GM19467 (cell line): Measurements from ENCODE around the gene TMEM201.
"Not testable (repeated sequence)": the region's sequence is repeated elsewhere in the genome, so short reads cannot be mapped to it uniquely, and the experiment has no call there.

ENCODE experiments used
- ATAC-seq: cut with Tn5 transposase; IDR thresholded peaks from one replicate; pipeline ENCODE4 v1.9.1; 2021; ENCODE audit warnings: mild to moderate bottlenecking, moderate library complexity; ENCODE audit not compliant: unreplicated experiment

Gene TMEM201

DNA sequence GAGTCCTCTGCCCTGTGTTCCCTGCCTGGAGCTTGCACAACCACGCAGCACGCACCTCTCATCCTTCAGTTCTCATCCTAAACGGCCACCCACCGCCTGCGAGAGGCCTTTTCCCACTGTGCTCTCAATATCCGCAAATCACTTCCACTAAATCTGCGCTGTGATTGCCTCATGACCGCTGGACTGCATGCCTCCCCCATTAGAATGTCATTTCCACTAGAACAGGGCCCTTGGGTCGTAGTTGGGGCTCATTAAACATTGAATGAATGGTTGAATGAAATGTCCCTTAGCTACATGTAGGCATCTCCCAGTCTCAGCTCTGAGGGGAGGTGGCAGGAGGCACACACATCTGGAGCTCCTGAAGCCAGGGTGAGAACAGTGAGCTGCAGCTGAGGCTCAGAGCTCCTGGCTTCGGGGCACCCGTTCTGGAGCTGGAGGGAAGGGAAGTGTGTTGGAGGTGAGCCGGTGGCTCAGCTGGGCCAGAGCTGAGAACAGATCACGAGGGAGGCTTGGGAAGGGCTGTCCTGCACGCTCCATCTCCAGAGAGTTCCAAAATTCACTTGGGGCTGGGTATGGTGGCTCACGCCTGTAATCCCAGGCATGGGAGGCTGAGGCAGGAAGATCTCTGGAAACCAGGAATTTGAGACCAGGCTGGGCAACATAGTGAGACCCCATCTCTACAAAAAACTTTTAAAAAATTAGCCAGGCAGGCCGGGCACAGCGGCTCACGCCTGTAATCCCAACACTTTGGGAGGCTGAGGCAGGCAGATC, 30.4 kb downstream of the TMEM201 start:
- ATAC-seq, result no peak

DNA sequence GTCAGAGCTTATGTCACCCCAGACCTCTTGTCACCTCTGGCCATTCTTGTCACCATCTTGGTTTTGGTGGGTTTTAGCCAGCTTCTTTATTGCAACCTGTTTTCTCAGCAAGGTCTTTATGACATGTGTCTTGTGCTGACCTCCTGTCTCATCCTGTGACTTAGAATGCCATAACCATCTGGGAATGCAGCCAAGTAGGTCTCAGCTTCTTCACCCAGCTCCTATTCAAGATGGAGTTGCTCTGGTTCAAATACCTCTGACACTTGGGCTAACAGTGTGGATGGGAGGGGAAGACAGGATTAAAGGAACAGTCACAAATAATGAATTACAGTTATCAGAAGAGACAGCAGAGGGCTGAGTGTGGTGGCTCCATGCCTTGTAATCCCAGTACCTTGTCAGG, 32.3 kb downstream of the TMEM201 start:
- ATAC-seq, result no peak

DNA sequence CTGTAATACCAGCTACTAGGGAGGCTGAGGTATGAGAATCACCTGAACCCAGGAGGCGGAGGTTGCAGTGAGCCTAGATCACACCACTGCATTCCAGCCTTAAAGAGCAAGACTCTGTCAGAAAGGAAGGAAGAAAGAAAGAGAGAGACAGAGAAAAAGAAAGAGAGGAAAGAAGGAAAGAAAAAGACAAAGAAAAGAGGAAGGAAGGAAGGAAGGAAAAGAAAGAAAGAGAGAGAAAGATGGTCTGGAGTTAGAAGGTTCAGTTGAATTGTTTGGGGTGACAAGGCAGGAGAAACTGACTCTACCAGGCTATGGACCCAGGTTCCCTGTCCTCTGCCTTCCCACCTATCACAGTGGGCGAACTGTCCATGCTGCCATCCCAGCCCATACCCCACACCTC, 35.4 kb downstream of the TMEM201 start:
- no peak for ATAC-seq

DNA sequence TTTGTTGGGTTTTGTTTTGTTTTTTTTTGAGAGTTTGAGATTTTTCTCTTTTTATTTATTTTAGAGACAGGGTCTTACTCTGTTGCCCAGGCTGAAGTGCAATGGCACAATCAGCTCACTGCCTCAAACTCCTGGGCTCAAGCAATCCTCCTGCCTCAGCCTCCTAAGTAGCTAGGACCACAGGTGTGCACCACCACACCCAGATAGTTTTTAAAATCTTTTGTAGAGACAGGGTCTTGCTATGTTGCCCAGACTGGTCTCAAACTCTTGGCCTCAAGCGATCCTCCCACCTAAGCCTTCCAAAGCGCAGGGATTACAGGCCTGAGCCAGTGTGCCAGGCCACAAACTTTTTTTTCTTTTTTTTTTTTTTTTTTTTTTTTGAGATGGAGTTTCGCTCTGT, 36.3 kb downstream of the TMEM201 start:
- not testable (repeated sequence) for ATAC-seq

DNA sequence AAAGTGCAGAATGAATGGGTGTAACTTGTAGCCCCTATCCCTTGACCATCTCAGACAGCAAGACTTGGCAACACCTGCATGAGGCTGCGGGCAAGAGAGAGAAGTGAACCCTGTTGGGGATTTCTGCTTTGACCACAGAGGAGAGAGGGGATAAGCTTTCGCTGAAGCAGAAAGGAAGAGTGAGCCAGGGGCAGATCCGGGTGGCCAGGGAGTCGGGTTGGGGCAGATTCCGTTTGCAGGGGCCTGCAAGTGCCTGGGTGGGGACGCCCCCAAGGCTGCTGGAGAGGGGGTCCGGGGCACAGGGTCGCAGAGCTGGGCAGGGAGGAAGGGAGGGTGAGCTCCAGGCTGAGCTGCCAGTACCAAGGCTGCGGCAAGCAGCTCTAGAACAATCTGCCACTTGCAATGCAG, 37.5 kb downstream of the TMEM201 start:
- ATAC-seq, result no peak

DNA sequence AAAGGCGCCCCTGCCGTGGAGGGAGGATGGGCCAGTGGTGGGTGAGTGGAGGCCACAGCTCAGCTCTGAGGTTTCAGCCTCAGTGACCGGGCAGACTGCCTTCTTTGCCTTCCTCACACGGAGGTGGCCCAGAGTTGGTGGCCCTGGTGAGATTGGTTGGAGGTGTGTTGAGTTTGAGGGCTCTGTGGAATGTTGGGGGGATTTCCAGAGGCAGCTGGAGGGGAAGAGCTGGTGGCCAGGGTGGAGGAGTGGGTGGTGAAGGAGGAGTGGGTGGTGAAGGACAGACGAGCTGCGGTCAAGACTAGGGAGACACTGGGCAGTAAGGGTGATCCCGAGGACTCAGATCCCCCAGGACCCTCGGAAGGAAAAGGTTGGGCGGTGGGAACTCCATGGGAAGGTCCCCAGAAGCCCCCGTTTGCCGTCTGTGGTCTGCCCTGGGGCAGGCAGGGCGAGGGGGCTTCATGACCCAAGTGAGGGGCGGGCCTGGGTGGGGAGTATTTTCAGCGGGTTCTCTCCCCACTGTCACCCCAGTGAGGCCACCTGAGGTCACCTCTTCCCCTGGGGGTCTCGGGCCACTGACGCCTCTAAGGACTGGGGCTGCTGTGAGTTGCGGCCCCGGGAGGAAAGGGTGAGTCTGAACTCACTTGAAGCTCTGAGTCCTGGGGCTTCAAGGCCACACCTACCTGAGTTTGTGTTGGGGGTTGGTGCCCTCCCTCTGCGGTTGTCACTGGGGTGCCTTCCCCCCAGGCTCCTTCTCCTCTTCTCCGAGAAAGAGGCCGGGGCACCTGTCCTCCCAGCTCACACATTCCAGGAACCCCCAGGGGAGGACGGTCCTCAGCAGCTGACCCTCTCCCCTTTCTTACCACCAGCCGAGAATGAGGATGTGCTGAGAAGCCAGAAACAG, 40.1 kb downstream of the TMEM201 start:
- ATAC-seq, result no peak

DNA sequence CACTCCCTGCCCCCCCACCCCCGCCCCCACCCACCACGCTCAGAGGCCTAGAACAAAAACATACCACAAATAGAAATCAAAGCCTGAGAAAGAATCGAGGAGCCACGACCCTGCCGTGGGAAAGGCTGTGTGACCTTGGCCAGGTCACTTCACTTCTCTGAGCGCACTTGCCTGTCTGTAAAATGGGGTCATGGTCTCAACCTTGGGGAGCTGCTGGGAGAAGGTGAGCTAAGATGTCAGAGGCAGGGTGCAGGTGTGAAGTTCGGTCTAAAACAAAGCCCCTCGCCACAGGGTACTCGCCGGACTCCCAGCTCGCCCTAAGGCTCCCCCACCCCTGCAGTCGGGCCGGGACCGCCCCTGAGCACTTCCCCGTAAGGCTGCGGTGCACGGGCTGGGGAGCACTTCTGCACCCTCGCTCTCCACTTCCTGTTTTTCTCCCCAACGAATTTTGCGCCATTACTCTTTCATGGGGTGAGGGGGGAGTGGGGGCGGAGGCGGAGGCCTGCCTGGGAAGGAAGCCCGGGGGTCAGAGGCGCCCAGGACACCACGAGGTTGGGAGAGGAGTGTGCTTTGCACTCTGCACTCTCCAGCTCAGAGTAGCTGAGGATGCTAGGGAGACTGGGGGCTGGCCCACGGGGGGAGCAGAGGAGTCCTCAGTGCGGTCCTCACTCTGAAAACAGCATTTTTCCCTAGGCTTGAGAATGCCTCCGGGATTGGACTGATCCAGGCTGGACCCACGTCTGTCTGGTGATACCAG, 40.9 kb downstream of the TMEM201 start:
- ATAC-seq, result no peak

DNA sequence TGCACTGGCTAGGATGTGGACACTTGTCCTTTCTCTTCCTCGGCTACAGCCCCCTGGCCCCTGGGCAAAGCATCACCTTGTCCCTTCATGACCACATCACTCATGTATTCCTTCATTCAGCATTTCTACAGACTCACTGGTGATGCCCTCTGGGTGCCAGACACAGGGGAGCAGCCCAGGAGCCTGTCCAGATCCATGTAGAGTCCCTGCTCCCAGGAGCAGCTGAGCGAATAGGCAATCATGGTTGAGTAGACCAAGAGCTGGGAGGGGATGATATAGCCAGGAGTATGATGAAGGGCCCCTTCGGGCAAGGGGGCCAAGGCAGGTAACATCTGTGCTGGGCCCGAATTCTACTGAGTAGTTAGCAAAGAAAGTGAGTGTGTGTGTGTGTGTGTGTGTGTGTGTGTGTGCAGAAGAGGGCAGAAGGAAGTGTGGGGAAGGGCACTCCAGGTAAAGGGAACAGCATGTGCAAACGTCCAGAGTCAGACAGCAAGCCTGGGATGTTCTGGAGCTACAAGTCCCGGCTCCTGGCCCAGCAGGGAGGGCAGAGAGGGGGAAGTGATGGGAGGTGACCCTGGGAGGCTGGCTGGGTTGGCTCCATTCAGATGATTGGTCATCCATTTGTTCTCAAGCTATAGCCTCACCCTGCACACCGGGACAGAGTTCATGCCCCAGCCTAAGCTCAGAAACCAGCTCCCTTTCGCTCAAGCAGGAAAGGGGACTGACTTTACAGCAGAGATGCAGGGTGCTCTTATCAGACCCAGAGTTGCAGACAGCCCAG, 41.8 kb downstream of the TMEM201 start:
- no peak for ATAC-seq

DNA sequence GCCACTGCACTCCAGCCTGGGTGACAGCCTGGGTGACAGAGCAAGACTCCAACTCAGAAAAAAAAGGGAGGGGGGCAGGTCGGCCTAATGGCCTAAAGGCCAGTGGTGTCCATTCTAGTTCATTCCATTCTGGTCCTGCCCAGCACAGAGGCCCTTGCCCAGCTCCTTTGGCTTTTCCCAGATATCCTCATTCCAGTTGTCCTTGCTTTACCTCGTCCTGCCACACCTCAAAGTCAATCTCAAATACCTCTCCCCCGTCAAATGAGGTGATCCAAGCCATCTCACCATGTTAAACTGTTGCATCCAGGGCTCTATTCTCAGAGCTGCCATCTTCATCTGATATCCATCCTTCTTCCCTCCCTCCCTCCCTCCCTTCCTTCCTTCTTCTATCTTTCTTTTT, 42.9 kb downstream of the TMEM201 start:
- no peak for ATAC-seq

DNA sequence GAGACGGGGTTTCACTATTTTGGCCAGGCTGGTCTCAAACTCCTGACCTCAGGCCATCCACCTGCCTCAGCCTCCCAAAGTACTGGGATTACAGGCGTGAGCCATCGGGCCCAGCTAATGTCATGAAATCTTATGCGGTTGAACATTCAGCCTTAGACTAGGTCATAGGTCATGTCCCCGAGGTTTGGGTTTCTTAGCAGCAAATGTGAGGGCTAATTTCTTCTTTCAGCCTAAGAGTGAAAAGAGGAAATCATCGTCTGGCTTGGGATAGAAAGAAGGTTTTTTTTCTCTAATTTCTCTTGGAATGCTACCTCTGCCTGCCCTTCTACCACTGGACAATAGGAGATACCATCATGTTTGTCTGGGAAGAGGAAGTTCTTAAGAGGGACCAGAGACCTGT, 44.8 kb downstream of the TMEM201 start:
- no peak for ATAC-seq

DNA sequence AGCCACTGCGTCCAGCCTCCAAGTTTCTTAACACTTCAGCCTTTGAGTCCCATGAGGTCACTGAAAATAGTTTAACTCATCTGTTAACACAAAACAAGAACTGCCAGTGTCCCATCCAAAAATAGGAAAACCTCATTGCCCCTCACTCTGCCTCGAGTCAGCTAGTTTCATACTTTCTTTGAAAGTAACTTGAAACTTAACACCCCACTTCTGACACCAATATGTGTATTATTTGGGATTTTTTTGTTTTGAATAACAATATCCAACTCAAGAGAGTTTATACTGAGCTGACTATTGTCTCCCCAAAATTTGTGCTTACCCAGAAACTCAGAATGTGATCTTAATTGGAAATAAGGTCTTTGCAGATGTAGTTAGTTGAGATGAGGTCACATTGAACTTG, 45.9 kb downstream of the TMEM201 start:
- ATAC-seq, result no peak

DNA sequence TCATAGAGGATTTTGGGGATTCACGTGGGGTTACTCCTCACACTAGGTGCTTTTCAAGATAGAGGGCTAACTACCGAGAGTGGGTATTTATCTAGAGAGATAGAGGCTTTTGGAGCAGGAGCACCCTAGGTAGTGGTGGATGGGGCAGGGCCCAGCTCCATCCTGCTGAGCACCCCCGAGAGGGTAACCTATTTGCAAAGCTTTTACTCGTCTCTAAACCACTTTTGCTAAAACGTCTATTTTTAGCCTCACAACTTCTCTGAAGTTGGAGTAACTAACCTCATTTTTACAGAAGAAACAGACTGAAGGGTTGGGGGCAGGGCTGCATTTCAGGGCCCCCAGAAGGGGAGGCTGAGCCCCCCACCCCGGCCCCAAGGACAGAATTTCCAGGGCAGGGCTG, 50.5 kb downstream of the TMEM201 start:
- no peak for ATAC-seq

DNA sequence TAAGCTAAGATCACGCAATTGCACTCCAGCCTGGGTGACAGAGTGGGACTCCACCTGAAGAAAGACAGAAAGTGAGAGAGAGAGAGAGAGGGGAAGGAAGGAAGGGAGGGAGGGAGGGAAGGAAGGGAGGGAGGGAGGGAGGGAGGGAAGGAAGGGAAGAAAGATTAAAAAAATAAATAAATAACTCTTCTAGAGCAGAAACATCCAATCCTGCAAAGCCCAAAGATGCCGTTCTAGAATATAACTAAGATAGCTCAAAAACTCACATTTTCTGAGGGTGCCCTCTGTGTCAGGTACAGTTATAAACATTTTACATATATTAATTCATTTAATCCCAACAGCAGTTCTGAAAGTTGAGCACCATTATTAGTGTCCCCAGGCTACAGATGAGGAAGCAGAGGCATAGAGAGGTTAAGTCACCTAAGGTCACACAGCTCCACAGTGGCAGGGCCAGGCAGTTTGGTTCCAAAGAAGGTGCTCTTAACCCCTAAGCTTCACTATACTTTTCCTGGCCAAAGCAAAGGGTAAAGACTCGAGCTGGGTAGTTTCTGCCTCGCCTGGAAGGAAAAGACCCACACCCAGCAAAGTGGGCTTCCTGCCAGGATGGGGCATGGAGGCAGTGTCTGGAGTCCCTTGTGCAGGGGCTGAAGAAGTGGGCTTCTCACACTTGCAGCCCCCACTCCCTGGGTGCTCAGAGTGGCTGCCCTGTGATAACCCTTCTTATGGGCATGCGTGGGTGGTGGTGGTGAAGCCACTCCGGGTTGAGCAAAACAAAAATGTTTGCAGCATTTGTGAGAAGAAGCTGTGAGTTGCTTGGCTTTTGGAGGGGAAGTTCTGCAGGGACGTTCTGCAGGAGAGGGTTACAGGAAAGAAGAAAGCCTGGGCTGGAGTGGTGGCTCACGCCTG, 54.9 kb downstream of the TMEM201 start:
- no peak for ATAC-seq

DNA sequence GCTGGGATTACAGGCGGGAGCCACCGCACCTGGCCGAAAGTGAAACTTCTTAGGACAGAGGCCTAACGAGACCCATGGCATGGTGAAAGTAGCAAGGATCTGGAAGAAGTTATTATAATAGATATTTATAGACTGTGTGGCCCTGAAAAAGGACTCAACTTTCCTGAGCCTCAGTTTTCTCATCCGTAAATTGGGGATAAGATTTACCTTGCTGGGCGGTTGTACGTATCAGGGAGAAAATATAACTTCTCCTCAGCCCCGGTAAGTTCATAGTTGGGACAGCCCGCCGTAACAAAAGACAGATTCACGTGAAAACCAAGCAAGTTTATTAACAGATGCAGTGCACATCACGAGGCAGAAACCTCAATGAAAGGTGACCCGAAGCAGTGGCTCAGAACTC, 57.3 kb downstream of the TMEM201 start:
- no peak for ATAC-seq

DNA sequence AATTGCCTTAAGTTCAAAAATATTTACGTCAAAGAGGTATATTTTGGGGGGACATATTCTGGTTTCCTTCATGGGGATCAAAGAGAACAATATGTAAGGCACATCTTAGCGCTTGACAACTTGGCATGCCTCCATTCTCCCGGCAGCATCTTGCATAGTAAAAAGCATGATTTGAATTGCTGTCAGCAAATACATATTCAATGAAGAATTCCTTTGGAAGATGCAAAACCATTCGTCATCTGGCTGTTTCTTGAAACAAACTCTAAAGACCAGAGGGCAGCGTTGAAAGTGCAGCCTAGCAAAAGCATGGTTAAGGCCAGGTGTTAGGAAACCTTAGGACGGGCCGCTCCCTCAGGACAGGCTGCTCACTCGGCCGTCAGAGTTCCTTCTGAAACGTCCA, 59.5 kb downstream of the TMEM201 start:
- ATAC-seq, result no peak

DNA sequence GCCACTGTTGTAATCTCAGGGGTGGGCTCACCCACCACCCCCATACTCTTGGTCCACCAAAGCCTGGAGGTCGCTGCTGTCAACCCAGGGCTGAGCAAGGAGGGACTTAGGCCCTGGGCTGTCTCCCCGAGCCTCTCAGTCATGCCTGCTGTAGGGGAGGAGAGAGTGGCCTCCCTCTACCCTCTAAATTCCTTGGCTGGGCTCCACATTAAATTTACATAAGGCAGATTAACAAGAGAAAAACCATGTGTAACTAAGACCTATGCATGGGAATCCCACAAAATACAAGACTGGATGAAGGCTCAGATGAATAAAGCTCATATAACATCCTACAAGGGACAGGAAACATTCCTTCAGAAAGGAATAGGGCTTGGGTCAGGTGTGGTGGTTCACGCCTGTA, 61.1 kb downstream of the TMEM201 start:
- ATAC-seq, result no peak

DNA sequence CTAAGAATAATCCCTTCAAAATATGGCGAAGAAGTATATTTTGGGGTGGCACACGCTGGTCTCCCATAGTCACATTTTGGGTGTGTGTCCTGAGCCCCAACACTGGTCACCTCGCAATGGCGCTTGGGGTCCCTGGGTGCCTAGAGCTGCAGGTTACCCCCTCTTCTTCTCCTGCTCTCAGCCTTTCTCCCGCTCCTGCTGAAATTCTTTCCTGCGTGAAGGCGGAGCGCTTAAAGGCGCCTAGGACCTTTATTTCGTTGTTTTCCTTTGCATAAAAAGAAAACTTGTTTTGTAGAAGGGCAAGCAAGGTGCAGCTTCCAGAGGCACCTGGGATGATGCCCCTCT, 62.5 kb downstream of the TMEM201 start:
- no peak for ATAC-seq

DNA sequence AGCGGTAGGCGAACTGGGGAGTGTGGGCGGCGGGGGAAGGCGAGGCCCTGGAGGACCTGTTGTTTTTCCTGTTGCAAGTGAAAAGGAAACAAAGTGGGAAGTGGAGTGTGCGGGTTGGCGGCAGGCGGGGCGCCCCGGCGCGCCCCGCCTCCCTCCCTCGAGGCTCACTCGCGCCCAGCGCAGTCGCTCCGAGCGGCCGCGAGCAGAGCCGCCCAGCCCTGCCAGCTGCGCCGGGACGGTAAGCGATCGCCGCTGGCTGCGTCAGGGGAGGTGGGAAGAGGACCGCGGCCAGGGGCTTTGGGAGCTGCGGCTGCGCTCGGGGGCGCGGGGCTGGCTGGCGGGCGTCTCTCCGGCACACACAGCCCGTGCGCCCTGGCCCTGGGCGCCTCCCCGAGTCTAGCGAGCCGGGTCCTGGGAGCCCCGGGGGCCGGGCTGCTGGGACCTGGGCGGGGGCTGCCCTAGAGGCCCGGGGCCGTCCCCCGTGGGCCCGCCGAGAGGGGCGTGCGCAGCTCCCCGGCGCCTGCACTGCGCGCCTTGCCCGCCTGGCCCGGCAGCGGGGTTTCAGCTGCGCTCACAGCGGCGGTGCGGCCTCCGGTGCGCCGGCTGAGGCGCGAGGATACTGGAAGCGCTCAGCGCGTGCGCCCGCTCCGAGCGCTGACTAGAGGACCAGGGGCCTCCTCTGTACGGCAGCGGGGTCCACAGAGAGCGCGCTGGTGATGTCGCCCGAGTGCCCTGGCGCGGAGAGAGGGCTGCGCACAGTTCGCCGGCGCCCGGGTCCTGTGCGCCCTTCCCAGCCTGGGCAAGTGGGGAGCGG, 63.1 kb downstream of the TMEM201 start, which contains the start of gene PIK3CD:
Gene PIK3CD (plus strand): TSS at position 167 of the 814 bp plus-strand sequence. CDS start 58,725 bp downstream, outside the sequence.
- ATAC-seq, result no peak
